Middle frontal gyrus (tissue), 1 donor: ENCODE results near the gene BRD3.
"Not testable (repeated sequence)": the region's sequence is repeated elsewhere in the genome, so short reads cannot be mapped to it uniquely, and the experiment has no call there.

ENCODE experiments used
- DNase-seq: peaks from one replicate; pipeline ENCODE4 v3.0.0-alpha.2; 2015; ENCODE audit warnings: low spot score; ENCODE audit errors: extremely low spot score

BRD3 gene

DNA sequence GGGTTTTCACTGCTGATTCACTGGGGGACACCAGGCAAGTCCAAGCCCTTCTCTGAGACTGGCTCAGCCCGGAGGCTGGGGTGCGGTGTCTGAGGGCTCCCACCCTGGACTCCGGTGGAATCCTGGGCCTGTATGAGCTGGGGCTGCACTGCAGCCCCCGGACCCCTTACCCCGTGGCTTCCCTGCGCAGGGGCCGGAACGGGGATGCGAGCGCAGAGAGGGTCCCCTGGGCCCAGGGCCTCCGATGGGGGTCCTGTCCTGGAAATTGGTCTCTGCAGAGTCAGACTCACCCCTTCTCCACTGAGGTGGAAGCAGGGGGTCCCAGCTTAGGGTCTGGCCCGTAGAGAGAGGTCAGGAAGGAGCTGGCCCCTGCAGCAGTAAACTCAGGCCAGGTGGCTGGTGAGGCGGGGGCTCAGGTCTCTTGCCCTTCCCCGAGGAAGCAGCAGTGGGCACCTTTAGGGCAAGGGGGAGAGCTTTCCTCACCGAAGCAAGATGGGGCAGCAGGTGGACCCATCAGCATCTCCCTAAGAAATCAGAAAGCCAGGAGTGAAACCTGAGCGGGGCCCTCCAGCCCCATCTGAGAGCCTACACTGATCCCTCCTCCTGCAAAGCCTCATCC, 74.1 kb downstream of the BRD3 start:
- no peak for DNase-seq

DNA sequence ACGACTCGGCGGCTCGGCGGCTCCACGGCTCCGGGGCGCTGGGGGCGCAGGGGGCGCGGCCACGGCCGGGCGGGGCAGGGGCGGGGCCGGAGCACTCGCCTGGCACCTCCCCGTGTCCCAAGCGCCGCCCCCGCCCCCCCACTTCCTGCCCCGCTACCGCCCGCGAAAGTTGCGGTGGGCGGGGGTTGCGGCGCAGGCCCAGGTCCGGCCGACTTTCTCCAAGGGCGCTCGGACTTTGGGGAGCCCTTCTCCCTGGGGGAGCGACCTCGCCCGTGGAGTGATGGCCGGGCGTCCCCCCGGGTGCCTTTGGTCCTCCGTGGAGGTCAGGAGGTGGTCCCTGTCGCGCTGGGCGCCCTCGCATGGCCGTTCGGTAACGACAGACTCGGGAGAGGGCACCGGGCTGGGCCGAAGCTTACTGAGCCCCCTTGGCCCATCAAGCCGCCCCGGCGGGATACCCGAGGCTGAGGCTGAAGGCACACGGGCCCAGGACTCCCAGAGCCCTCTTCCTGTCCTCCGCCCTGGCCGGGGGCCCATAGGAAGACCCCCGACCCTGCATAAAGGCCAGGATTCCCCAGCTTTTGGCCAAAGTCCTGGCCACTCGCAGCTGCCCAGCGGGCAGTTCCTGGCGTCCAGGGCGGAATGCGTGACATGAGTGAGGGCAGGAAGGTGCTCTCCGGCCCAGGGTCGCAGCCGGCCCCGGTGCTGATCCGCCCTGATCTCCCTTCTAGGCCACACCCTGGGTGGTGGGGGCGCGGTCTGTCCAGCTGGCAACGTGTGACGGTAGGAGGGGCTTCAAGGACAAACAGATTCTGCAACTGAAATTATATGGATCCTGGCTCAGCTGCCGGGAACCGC, 74.8 kb downstream of the BRD3 start:
- DNase-seq, result no peak

DNA sequence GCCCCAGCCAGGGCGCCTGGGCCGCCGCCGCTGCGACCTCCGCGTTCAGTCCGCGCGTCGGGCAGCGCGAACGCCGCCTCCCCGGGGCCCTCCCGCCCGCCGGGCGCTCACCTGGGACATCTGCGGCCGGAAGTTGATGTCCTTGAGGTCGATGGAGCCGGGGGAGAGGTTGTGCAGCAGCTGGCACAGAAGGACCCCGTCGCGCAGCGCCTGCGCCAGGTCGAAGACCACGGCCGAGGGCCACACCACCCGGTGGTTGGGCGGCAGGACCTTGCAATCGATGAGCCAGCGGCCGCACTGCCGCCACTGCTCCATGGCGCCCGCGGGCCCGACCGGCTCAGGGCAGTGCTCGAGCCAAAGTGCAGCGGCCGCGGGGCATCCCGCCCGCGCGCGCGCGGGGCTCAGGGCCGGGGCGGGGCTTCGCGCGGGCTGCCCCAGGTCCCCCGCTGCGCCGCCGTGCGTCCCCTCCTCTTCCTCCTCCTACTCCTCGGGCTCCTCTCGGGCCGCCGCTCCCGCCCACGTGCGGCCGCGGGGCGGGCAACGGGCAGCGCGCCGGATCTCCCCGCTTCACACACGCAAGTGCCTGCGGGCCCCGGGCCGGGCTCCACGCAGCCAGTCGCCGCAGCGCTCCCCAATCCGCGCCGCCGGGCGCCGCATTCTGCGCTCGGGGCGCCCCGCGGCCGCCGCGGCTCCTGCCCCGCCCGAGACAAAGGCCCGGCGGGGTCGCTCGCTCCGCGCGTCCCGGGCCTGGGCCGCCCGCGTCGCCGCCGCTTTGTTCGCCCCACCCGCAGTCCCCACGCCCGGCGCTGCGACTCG, 75.7 kb downstream of the BRD3 start, which contains the start of gene VAV2:
Gene VAV2, minus strand, starts transcription at position 361 of the 816 bp plus-strand sequence. Its CDS starts 46 bp downstream, at position 315.
- no peak for DNase-seq

DNA sequence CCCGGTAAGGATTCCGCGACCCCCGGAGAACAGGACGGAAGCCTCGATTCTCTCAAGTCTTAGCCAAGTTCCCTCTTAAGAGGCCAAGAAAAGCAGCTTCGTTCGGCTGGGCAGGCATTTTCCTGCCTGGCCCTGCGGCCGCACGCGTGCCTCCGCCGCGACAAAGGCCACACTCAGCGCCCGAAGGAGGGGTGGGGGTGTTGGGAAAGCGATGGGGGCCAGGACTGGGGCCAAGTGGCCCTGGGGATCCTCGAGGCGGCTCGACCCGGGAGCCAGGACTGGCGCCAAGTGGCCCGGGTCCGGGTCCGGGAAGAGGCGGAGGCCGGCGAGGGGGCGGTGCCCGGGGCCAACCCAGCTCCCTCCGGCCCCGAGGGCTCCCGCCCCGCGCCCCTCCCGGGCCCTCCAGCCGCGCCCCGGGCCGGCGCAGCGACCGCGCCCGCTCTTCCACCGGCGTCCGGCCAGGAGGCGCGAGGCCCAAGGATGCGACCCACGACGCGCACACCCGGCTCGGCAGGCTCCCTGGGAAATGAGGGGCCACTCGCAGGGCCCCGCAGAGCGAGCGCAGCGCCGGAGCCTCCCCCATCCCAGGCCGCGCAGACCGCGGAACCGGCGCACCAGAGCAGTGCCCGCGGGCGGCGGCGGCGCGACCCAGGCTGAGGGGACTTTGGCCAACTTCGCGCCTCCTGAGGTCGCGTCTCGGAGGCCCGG, 76.5 kb downstream of the BRD3 start:
- no peak for DNase-seq

DNA sequence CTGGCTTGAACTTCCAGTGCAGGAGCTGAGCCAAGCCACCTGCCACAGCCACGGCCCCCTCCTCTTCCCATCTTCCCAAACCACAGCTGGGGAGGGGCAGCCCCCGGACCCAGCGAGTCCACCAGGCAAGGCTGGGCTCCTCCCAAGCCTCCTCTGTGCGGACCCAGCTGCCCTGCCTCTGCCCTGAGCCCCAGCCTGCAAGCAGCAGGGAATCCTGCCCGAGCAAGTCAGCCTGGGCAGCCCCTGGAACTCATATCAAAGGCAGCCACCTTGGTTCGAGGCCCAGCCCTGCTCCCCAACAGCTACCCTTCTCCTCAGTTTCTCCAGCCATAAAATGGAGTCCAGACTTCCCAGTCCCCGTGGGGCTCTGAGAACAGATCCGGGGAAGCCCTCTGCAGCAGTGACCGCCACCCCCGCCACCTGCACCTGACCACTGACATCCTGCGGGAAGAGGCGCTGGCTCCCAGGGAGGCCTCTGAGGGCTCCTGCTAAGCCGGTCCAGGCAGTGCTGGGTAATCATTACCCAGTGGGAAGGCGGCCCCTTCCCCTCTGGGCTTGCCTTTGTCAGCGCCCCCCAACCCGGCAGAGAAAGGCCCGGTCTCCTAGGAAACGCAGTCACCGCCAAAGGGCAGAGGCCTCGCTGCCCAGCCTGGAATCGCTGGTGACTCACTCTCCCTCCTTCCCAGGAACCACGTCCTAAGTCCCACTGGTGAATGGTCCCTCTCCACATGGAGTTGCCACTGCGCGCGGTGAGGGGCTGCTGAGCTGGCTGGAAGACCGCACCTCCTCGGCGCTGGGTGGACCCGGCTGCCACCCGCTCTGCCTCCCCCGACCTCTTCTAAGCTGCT, 77.2 kb downstream of the BRD3 start:
- DNase-seq, result no peak

DNA sequence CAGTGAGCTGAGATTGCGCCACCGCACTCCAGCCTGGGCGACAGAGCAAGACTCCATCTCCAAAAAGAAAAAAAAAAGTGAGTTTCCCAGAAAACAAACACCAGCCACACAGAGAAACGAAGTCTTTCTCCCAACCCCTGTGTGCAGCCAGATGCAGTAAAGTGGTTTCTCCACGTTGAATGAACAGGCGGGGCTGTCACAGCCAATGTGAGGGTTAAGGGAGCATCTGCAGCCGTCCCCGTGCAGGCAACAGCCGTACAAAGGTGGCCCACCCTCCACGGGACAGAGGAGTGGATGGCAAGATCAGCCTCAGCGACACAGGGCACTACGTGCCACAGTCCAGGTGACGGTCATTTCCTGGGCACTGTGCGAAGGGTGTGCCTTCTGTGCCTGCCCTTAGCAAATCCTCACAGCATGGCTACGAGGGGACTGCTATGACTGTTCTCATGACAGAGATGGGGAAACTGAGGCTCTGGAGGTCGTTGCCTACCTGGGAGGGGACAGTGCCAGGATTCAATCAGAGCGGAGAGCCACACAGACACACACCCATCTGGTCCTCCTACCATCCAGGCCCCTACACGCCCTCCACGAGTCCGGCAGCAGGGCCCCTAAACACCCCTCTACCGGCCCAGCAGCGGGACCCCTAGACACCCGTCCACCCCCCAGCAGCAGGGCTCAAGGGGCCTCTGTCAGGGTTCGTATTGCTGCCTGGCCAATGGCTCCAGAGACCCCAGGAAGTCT, 78.0 kb downstream of the BRD3 start:
- no peak for DNase-seq

DNA sequence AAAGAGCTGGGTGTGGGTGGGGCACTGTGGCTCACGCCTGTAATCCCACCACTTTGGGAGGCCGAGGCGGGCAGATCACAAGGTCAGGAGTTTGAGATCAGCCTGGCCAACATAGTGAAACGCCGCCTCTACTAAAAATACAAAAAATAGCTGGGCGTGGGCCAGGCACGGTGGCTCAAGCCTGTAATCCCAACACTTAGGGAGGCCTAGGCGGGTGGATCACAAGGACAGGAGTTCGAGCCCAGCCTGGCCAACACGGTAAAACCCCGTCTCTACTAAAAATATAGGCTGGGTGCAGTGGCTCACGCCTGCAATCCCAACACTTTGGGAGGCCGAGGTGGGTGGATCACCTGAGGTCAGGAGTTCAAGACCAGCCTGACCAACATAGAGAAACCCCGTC, 79.1 kb downstream of the BRD3 start:
- DNase-seq, result not testable (repeated sequence)

DNA sequence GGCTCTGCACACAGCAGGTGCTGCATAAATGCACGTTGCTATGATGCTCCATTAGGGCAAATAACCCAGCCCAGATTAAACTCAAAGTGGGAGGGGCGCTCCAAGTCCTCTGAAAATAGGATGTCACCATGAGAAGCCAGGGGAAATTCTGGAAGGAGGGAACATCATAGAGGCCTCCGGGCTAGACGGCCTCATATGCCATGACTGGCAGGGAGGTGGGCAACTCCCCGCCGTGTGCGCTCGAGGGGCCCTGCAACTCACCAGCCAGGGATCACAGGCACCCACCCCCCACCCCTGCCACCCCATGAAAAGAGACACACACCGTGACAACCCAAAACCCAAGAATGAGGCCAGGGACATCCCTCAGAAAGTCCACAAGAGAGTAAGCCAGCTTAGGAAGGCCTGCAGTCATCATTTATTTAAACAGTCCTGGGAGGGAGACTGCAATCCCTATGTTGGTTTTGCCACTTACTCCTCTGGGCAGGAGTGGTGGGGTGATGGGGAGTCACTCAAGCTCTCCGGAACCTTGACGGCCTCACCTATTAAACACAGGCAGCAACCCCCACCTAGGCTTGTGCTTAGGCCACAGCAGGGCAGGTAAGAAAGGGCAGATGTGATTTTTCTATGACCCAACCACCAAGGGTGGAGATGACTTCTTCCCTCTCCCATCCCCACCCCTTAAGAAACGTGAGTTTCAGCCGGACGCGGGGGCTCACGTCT, 79.7 kb downstream of the BRD3 start:
- DNase-seq, result no peak

DNA sequence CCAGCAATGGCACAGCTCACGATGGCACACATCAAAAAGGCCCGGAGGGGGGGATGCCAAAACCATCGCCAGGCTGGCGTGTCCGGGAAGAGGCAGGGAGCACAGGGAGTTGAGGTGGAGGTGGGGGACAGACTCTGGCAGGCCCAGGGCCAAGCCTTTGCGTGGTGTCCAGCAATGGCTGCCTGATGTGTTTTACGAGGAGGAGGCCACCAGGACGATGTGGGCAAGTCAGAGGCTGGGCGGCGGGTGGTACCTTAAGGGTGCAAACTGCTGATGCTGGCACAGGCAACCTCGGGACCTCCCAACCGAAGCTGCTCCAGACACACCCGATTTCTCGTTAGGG, 80.4 kb downstream of the BRD3 start:
- DNase-seq, result no peak

DNA sequence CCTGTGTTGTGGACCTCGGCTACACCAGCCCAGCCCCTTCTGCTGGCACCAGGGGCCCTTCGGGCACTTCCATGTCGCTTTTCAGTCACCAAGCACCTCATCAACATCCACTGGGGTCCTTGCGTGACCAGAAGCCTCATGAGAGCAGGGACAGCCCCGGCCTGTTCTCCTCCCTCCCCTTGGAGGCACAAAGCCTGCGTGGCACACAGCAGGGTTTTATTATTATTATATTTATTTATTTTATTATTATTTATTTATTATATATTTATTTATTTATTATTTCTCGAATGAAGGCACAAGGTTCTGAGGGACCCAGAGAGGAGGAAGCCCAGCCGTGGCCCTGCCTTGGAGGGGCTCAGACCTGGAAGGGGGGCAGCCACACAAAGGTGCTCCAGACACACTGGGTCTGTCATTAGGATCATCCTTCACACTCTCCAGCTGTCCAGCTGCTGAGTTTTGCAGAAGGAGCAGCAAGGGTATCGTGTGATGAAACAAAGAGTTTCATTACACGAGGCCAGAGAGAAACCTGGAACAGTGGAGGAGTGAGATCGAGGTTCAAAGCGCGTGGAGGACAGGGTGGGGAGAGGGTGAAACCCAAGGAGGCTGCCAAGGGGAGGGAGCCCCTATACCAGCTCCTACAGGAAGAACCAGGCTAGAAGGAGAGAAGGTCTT, 80.9 kb downstream of the BRD3 start:
- DNase-seq, result no peak

DNA sequence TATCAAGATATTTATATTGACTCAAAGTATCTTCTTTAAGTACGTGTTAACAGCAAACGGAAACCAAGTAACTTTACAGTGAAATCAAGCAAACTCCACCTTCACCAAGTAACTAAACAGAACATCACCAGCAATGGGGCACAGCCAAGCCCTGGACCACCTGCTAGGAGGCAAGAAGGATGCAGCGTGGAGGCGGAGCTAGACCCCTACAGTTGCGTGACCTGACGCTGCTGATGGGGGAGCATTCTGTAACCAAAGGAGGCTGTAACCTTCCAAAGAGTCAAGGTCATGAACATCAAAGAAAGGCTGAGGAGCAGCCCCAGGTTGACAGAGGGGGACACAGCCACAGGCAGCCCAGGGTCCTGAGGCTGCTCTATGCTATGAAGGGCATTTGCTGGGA, 81.8 kb downstream of the BRD3 start:
- DNase-seq, result no peak

DNA sequence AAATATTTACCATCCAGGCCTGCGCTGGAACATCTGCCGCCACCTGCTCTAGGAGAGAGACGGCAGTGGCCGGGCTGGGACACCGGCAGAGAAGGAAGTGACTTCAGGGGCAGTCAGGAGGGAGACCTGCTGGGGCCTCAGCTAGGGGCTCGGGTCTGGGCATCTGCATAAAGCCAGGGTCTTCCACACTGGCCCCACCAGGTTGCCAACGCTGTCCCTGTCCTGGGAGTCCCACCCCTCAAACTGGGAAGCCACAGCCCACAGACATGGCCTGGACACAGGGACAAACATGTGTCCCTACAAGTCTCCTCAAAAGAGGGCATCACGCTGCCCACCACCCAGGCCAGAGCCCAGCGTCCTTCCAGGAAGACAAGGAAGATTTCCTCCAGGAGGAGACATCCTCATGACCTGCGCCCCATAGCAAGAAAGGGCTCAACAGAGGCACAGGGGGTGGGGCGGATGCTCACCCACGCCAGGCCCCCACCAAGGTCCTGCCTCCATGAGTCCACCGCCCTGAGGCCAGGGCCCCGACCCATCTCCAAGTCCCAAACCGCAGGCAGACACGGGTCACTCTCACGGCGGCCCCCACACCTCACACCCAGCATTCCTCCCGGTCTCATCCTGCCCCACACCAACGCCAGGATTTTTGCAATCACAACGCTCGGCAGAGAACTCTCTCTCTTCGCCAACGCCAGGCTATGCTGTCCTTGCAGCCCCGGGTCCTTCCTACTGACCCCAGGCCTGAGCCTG, 84.7 kb downstream of the BRD3 start:
- no peak for DNase-seq

DNA sequence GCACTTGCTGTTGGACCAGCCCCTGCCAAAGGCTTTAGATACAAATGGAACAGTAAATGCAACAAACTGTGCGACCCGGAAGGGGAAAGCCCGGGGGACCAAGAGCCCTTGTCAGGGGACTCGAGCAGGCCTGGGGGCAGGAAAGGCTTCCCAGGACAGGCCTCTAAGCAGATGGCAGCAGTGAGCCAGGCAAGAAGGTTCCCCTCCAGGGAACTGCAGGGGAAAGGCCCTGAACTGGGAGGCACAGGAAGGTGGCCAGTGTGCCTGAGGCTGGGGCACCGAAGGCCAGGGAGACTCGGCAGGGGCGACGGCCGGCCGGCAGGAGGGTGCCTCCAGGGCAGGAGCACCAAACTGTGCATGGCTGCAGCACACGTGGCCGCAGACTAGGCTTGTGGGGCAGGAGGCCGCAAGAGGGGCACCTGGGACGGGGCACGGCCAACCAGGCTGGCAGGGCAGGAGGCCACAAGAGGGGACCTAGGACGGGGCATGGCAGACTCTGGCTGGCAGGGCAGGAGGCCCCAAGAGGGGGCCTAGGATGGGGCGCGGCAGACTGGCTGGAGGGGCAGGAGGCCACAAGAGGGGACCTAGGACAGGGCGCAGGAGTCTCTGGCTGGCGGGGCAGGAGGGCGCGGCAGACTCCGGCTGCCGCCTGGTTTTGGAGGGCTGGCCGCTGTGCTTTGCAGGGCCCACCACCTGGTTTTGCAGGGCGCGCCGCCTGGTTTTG, 85.7 kb downstream of the BRD3 start:
- DNase-seq, result no peak

DNA sequence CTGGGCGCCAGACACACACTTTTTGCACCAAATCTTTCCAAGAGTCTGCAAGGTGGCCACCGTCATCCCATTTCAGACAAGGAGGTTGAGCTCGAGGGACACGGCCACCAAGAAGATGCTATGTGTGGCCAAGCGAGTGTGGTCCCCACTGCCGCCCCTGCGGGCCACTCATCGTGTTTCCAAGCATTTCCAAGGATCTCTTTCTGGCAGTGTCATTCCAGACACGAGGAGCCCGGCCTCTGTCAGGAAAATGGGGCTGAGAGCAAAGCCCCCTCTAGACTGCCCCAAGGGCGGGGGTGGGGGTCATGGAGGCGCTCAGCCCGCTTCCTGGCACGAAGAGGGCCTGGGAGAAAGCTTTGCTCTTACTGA, 86.3 kb downstream of the BRD3 start:
- no peak for DNase-seq

DNA sequence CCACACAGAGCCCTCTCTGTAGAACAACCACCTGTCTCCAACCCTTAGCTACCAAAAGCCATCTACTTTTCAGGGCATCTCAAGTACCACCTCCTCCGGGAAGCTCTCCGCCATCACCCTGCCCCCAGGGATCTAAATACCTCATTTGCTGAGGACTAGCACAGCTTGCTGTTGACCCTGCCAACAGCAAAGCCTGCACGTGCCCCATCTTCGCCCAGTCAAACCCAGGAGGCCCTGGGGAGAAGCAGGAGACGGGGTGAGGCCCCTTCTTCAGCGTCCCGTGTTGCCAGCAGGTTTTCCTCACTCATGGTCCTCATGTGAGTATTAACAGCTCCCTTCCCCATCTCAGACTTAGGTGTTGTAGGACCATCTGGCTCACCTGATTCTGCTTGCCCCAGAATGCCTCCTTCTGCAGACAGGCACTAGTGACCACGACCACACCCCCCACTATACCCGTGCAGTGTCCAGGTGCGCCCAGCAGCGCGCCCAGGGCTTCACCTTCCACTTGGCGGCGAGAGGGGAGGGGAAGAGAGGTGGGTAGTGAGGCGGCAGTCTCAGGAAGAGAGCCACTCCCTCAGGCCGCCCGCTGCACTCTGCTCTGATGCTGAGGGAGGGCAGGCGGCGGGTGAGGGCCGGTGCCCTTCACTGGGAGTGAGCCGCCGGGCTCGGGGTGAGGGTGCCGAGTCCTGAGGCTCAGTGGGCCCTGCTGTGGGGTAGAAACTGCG, 86.8 kb downstream of the BRD3 start:
- no peak for DNase-seq
